Measurements from ENCODE around the gene ADGRF4. TPM values are rescaled to one million over a fixed set of nuclear protein-coding genes. Genes with fewer than 3 reads are reported as not detected.

The ADGRF4 gene
- total and polyA plus RNA-seq, 3 experiments from 2014 or later = not detected

GRCh38 chr6:47678739-47679138, 19.6 kb upstream of the ADGRF4 start:
- H3K9me3 ChIP-seq (ENCODE audit: low read length) = no peaks in the 10 kb centered on the region
- Mint-ChIP-seq H3K4me1 (no peaks in the 10 kb centered on the region), H3K9me3 (no peaks in the 10 kb centered on the region), H3K27ac (no peak overlapping the region), H3K36me3 (no peaks in the 10 kb centered on the region), H3K27me3 (peaks cover 0 to 6% of the 10 kb centered on the region in 2 donors), H3K4me3 (no peak overlapping the region)
- no peak for DNase-seq
- H3K36me3 ChIP-seq (ENCODE audit: insufficient read depth, low read length) = no peaks in the 10 kb centered on the region
- no peak overlapping the region for H3K27ac ChIP-seq (ENCODE audit: low read depth, low read length)
- H3K4me3 ChIP-seq (ENCODE audit: low read length) = no peak overlapping the region
- H3K4me1 ChIP-seq (ENCODE audit: insufficient read depth, low read length) = no peaks in the 10 kb centered on the region
- POLR2A ChIA-PET = no interaction called here
- CTCF ChIA-PET = no interaction called here
- no peaks in the 10 kb centered on the region for H3K27me3 ChIP-seq (ENCODE audit: insufficient read depth, low read length, poor library complexity, severe bottlenecking)

- H3K4me3 Mint-ChIP-seq = no peak overlapping the region
- no peak overlapping the region for H3K27ac Mint-ChIP-seq
- POLR2A ChIA-PET = no interaction called here
- Histone ChIP-seq H3K36me3 (ENCODE audit: insufficient read depth, low read length) (no peaks in the 10 kb centered on the region), H3K4me3 (ENCODE audit: low read length) (no peak overlapping the region), H3K27ac (ENCODE audit: low read depth, low read length) (no peak overlapping the region), H3K9me3 (ENCODE audit: low read length) (no peaks in the 10 kb centered on the region), H3K4me1 (ENCODE audit: insufficient read depth, low read length) (no peaks in the 10 kb centered on the region), H3K27me3 (ENCODE audit: insufficient read depth, low read length, poor library complexity, severe bottlenecking) (no peaks in the 10 kb centered on the region)
- CTCF ChIA-PET = no interaction called here
- DNase-seq = no peak
- peaks cover 0 to 6% of the 10 kb centered on the region in 2 donors for H3K27me3 Mint-ChIP-seq
- H3K36me3 Mint-ChIP-seq = no peaks in the 10 kb centered on the region
- H3K9me3 Mint-ChIP-seq = no peaks in the 10 kb centered on the region
- no peaks in the 10 kb centered on the region for H3K4me1 Mint-ChIP-seq
Measured at GRCh38 chr6:47679322-47679906, 19.0 kb upstream of the ADGRF4 start.

- ChIA-PET CTCF (no interaction called here), POLR2A (no interaction called here)
- H3K4me1 ChIP-seq (ENCODE audit: insufficient read depth, low read length) = no peaks in the 10 kb centered on the region
- Mint-ChIP-seq H3K36me3 (no peaks in the 10 kb centered on the region), H3K4me1 (no peaks in the 10 kb centered on the region), H3K4me3 (no peak overlapping the region), H3K27me3 (peaks cover 0 to 3% of the 10 kb centered on the region in 2 donors), H3K27ac (no peak overlapping the region), H3K9me3 (no peaks in the 10 kb centered on the region)
- no peak for DNase-seq
- no peak overlapping the region for H3K4me3 ChIP-seq (ENCODE audit: low read length)
- no peaks in the 10 kb centered on the region for H3K9me3 ChIP-seq (ENCODE audit: low read length)
- no peak overlapping the region for H3K27ac ChIP-seq (ENCODE audit: low read depth, low read length)
- no peaks in the 10 kb centered on the region for H3K27me3 ChIP-seq (ENCODE audit: insufficient read depth, low read length, poor library complexity, severe bottlenecking)
- no peaks in the 10 kb centered on the region for H3K36me3 ChIP-seq (ENCODE audit: insufficient read depth, low read length)
Measured at GRCh38 chr6:47680051-47680450, 18.3 kb upstream of the ADGRF4 start.

- H3K27ac ChIP-seq (ENCODE audit: low read depth, low read length) = no peak overlapping the region
- no peaks in the 10 kb centered on the region for H3K9me3 ChIP-seq (ENCODE audit: low read length)
- no peak overlapping the region for H3K27ac Mint-ChIP-seq
- H3K36me3 Mint-ChIP-seq = no peaks in the 10 kb centered on the region
- H3K9me3 Mint-ChIP-seq = no peaks in the 10 kb centered on the region
- H3K4me1 Mint-ChIP-seq = no peaks in the 10 kb centered on the region
- no peaks in the 10 kb centered on the region for H3K36me3 ChIP-seq (ENCODE audit: insufficient read depth, low read length)
- no peak overlapping the region for H3K4me3 Mint-ChIP-seq
- DNase-seq = no peak
- CTCF ChIA-PET = no interaction called here
- H3K27me3 ChIP-seq (ENCODE audit: insufficient read depth, low read length, poor library complexity, severe bottlenecking) = no peaks in the 10 kb centered on the region
- H3K27me3 Mint-ChIP-seq = peaks cover 0 to 3% of the 10 kb centered on the region in 2 donors
- no peak overlapping the region for H3K4me3 ChIP-seq (ENCODE audit: low read length)
- POLR2A ChIA-PET = no interaction called here
- no peaks in the 10 kb centered on the region for H3K4me1 ChIP-seq (ENCODE audit: insufficient read depth, low read length)
Measured at GRCh38 chr6:47680724-47681123, 17.7 kb upstream of the ADGRF4 start.

GRCh38 chr6:47681201-47681990, 17.0 kb upstream of the ADGRF4 start:
- DNase-seq = no peak
- H3K9me3 ChIP-seq (ENCODE audit: low read length) = no peaks in the 10 kb centered on the region
- Mint-ChIP-seq H3K27ac (no peak overlapping the region), H3K27me3 (peaks cover 0 to 3% of the 10 kb centered on the region in 2 donors), H3K4me1 (no peaks in the 10 kb centered on the region), H3K9me3 (no peaks in the 10 kb centered on the region), H3K36me3 (no peaks in the 10 kb centered on the region), H3K4me3 (no peak overlapping the region)
- H3K4me3 ChIP-seq (ENCODE audit: low read length) = no peak overlapping the region
- H3K27me3 ChIP-seq (ENCODE audit: insufficient read depth, low read length, poor library complexity, severe bottlenecking) = no peaks in the 10 kb centered on the region
- no peak overlapping the region for H3K27ac ChIP-seq (ENCODE audit: low read depth, low read length)
- ChIA-PET POLR2A (no interaction called here), CTCF (no interaction called here)
- H3K4me1 ChIP-seq (ENCODE audit: insufficient read depth, low read length) = no peaks in the 10 kb centered on the region
- H3K36me3 ChIP-seq (ENCODE audit: insufficient read depth, low read length) = no peaks in the 10 kb centered on the region

- no peak overlapping the region for H3K27ac Mint-ChIP-seq
- no peak for DNase-seq
- no peak overlapping the region for H3K4me3 ChIP-seq (ENCODE audit: low read length)
- H3K27me3 Mint-ChIP-seq = peaks cover 0 to 10% of the 10 kb centered on the region in 2 donors
- H3K9me3 ChIP-seq (ENCODE audit: low read length) = no peaks in the 10 kb centered on the region
- H3K9me3 Mint-ChIP-seq = no peaks in the 10 kb centered on the region
- no peak overlapping the region for H3K4me3 Mint-ChIP-seq
- H3K4me1 Mint-ChIP-seq = no peaks in the 10 kb centered on the region
- no peaks in the 10 kb centered on the region for H3K36me3 ChIP-seq (ENCODE audit: insufficient read depth, low read length)
- no peaks in the 10 kb centered on the region for H3K4me1 ChIP-seq (ENCODE audit: insufficient read depth, low read length)
- H3K27ac ChIP-seq (ENCODE audit: low read depth, low read length) = no peak overlapping the region
- ChIA-PET POLR2A (no interaction called here), CTCF (interaction anchor here (1.1 to 1.4 kb wide), 2 partner anchors 9 to 57 kb away, joined by 3 read pairs; no protein-coding TSS in a partner anchor)
- H3K27me3 ChIP-seq (ENCODE audit: insufficient read depth, low read length, poor library complexity, severe bottlenecking) = no peaks in the 10 kb centered on the region
- no peaks in the 10 kb centered on the region for H3K36me3 Mint-ChIP-seq
Measured at GRCh38 chr6:47686411-47686810, 12.0 kb upstream of the ADGRF4 start.

GRCh38 chr6:47687432-47687831, 10.9 kb upstream of the ADGRF4 start:
- no peaks in the 10 kb centered on the region for H3K36me3 ChIP-seq (ENCODE audit: insufficient read depth, low read length)
- no peaks in the 10 kb centered on the region for H3K27me3 ChIP-seq (ENCODE audit: insufficient read depth, low read length, poor library complexity, severe bottlenecking)
- CTCF ChIA-PET = interaction anchor here (1.1 kb wide), 1 partner anchor 56 kb away, joined by 3 read pairs; no protein-coding TSS in a partner anchor
- DNase-seq = no peak
- POLR2A ChIA-PET = no interaction called here
- H3K9me3 ChIP-seq (ENCODE audit: low read length) = no peaks in the 10 kb centered on the region
- H3K27ac ChIP-seq (ENCODE audit: low read depth, low read length) = no peak overlapping the region
- Mint-ChIP-seq H3K36me3 (no peaks in the 10 kb centered on the region), H3K27me3 (peaks cover 0 to 10% of the 10 kb centered on the region in 2 donors), H3K4me1 (no peaks in the 10 kb centered on the region), H3K9me3 (no peaks in the 10 kb centered on the region), H3K27ac (no peak overlapping the region), H3K4me3 (no peak overlapping the region)
- H3K4me1 ChIP-seq (ENCODE audit: insufficient read depth, low read length) = no peaks in the 10 kb centered on the region
- H3K4me3 ChIP-seq (ENCODE audit: low read length) = no peak overlapping the region

- Mint-ChIP-seq H3K27me3 (peaks cover 2 to 10% of the 10 kb centered on the region in 2 donors), H3K9me3 (no peaks in the 10 kb centered on the region), H3K27ac (no peak overlapping the region), H3K4me1 (no peaks in the 10 kb centered on the region), H3K36me3 (no peaks in the 10 kb centered on the region), H3K4me3 (no peak overlapping the region)
- Histone ChIP-seq H3K36me3 (ENCODE audit: insufficient read depth, low read length) (no peaks in the 10 kb centered on the region), H3K27ac (ENCODE audit: low read depth, low read length) (no peak overlapping the region), H3K4me1 (ENCODE audit: insufficient read depth, low read length) (no peaks in the 10 kb centered on the region), H3K27me3 (ENCODE audit: insufficient read depth, low read length, poor library complexity, severe bottlenecking) (no peaks in the 10 kb centered on the region), H3K9me3 (ENCODE audit: low read length) (no peaks in the 10 kb centered on the region), H3K4me3 (ENCODE audit: low read length) (no peak overlapping the region)
- POLR2A ChIA-PET = no interaction called here
- CTCF ChIA-PET = no interaction called here
- no peak for DNase-seq
Measured at GRCh38 chr6:47690214-47690613, 8.2 kb upstream of the ADGRF4 start.

Data from CD8-positive, alpha-beta memory T cell (primary cell).